GM18498 (cell line): ENCODE results near the gene PTPRA.
A peak's percentile ranks its signal among the peaks of the same experiment; 100 is the strongest.
"Not testable (repeated sequence)": the region's sequence is repeated elsewhere in the genome, so short reads cannot be mapped to it uniquely, and the experiment has no call there.

Experiments used
- ATAC-seq: cut with Tn5 transposase; IDR thresholded peaks from one replicate; pipeline ENCODE4 v1.9.1; 2021; ENCODE audit warnings: mild to moderate bottlenecking, moderate library complexity; ENCODE audit not compliant: unreplicated experiment

PTPRA gene

GRCh38 chr20:3041854-3042409 is 168.7 kb downstream of the PTPRA start:
- no peak for ATAC-seq

GRCh38 chr20:3042625-3043024 is 169.3 kb downstream of the PTPRA start:
- no peak for ATAC-seq

DNA sequence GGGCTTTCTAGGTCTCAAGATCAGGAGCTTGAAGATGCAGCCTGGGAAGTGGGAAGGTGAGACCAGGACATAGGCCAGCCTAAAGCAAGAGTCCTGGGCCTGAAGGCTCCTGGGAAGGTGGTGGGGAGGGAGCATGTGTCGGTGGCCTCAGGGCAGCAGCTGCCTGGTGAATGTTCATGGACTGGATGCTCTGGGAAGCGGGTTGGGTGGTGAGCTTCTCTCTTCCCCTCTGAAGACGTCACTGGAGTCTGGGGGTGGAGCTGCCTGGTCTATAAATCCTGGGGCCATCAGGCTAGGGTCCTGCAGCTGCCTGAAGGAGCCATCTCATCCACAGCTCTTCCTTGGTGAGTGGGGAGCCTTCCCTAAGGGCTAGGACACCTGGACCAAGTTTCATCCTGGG is 170.0 kb downstream of the PTPRA start, which contains the start of gene GNRH2:
TSS of gene GNRH2 (plus strand) at position 301 of the 400 bp plus-strand sequence. CDS start 793 bp downstream, outside the sequence.
- no peak for ATAC-seq

DNA sequence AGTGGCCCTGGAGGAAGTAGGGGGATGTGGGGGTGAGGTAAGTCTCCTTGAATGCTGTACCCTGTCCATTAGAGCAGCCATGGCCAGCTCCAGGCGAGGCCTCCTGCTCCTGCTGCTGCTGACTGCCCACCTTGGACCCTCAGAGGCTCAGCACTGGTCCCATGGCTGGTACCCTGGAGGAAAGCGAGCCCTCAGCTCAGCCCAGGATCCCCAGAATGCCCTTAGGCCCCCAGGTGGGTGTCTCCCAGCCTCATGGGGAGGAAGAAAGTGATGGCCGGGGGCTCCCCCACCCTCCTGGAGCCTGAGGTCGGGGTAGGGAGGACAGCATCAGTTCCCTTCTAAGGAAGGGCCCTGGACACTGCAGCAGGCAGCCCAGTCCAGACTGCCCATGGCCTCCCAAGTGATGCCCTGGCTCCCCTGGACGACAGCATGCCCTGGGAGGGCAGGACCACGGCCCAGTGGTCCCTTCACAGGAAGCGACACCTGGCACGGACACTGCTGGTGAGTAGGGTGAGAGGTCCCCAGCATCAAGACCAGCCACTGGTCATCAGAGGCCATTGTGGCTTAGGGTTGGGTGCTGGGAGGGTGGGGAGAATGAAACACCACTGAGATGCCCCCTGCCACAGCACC is 171.2 kb downstream of the PTPRA start:
- ATAC-seq = no peak

GRCh38 chr20:3045042-3045815 is 171.9 kb downstream of the PTPRA start:
- ATAC-seq = peak; percentile 50

DNA sequence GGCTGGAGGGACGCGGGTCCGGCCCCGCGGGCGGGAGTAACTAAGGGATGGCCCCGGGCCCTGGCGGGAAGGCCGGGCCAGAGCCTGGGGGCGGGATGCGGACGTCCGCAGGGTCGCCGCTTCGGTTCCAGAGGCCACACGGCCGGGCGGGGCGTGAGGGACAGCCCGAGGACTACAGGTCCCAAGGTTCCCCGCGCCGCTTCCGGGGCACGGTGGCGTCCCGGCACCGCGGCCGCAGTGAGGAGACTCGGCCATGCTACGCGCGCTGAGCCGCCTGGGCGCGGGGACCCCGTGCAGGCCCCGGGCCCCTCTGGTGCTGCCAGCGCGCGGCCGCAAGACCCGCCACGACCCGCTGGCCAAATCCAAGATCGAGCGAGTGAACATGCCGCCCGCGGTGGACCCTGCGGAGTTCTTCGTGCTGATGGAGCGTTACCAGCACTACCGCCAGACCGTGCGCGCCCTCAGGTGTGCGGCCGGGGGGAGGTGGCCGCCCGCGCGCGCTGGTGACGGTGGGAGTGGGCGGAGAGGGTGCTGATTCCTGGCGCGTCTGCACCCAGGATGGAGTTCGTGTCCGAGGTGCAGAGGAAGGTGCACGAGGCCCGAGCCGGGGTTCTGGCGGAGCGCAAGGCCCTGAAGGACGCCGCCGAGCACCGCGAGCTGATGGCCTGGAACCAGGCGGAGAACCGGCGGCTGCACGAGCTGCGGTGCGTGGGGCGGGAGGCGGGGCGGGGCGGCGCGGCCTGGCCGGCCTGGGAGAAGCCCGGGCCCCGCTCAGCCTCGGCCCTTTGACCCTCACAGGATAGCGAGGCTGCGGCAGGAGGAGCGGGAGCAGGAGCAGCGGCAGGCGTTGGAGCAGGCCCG is 172.8 kb downstream of the PTPRA start, which contains the start of gene MRPS26:
TSS of gene MRPS26 (plus strand) at position 237 of the 861 bp plus-strand sequence. CDS start at position 254, 17 bp downstream.
- ATAC-seq = peak; percentile 91

DNA sequence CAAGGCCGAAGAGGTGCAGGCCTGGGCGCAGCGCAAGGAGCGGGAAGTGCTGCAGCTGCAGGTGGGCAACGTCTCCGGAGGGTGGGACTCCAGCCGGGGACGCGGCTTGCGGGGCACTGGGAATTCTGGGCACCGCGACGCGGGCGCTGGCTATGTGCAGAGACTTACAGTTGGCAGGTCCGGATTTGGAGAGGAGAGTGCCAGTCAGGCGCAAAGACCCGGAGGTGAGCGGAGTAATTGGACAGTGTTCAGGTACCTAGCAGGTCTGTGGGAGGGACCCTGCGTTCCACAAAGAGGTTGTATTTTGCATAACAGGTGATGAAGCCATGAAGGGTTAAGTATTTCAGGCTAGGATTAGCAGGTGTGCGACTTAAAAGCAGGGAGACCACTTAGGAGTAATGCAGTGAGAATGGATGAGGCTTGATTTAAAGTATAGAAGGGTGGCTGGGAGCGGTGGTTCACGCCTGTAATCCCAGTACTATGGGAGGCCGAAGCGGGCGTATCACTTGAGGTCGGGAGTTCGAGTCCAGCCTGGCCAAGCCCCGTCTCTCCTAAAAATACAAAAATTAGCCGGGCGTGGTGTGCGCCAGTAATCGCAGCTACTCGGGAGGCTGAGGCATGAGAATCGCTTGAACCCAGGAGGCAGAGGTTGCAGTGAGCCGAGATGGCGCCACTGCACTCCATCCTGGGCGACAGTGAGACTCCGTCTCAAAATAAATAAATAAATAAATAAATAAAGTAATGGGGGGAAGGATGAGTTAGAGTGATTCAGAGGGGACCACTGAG is 173.6 kb downstream of the PTPRA start:
- ATAC-seq = no peak

GRCh38 chr20:3047486-3048419 is 174.5 kb downstream of the PTPRA start:
- ATAC-seq = no peak

- ATAC-seq = no peak
Observed at GRCh38 chr20:3051385-3052019, 178.2 kb downstream of the PTPRA start.

DNA sequence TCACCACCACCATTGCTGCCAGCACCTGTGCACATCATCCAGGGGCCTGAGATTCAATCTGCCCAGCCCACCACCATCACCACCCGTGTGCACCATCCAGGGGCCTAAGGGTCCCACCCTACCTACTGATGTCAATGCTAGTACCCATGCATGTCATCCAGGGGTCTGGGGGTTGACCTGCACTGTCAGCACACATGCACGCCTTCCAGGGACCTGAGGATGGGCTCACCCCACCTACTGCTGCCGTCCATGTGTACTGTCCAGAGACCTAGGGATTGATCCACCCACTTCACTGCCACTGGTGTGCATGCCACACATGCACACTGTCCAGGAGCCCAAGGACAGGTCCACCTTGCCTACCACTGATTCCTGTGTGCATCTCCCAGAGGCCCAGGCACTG is 186.2 kb downstream of the PTPRA start:
- ATAC-seq = no peak

- ATAC-seq = not testable (repeated sequence)
Observed at GRCh38 chr20:3064119-3064518, 190.8 kb downstream of the PTPRA start.

- no peak for ATAC-seq
Observed at GRCh38 chr20:3067139-3068014, 194.1 kb downstream of the PTPRA start.

DNA sequence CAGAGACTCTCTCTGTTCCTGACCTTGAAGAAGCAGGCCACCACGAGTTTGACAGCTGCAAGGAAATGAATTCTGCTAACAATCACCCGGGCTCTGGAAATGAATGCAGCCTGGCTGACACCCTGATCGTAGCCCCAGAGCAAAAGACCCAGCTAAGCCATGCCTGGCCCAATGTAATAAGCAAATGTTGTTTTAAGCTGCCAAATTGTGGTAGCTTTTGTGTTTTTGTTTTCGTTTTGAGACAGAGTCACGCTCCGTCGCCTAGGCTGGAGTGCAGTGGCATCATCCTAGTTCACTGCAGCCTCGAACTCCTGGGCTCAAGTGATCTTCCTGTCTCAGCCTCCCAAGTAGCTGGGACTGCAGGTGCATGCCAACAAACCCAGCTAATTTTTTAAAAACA is 194.8 kb downstream of the PTPRA start:
- ATAC-seq = no peak

GRCh38 chr20:3068986-3069900 is 196.0 kb downstream of the PTPRA start:
- ATAC-seq = no peak

- no peak for ATAC-seq
Observed at GRCh38 chr20:3070725-3071124, 197.4 kb downstream of the PTPRA start.

DNA sequence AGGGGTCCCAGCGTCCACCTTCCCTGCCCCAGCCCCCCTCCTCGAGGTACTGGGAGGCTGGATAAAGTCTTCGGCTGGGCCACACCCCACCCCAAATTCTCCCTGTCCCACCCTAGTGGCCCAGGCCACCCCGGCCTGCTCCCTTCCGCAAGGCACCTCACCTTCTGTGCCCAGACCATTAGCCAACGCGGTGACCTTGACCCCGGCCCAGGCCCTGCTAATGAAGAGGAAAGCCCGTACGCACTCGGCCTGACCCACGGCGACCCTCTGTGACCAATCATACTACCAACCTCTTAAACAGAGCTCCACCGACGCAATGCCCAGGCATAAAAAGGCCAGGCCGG is 198.0 kb downstream of the PTPRA start:
- no peak for ATAC-seq
